Uterus (tissue), 2 donors: Measurements from ENCODE around the gene CCL1.

Experiments used
- POLR2A ChIP-seq, 2 donors: fragments of 450-650 bp; IDR thresholded peaks; one replicate each; pipeline ENCODE4 v1.6.1; 2016; ENCODE audit warnings: antibody characterized with exemption in 2 of 2, mild to moderate bottlenecking in 1 of 2, moderate library complexity in 1 of 2
- TF ChIP-seq, protein P1 (sequence below), 4 experiments: fragments of 200-600 bp in 2 of 4; fragments of 450-650 bp in 2 of 4; sonication (generic) in 2 of 4; IDR thresholded peaks; one replicate each; pipeline ENCODE4 v1.5.1; 2016 to 2019; ENCODE audit warnings: antibody characterized with exemption in 4 of 4, mild to moderate bottlenecking in 2 of 4, moderate library complexity in 1 of 4

DNA sequence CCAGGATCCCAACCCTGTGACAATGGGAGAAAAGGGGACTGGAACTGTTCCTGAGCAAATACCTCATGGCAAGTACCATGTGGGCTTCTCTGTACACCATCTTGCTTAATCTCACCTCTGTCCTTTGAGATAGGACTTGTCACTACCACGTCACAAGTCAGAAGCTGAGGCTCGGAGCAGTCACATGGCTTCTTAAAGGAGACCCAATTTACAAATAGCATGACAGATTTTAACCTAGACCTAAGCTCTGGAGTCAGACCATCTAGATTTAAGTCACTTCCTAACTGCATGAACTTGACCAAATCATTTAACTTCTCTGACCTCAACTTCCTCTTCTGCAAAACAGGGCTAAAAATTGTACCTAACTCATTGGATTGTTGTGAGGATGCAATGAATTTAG is 36.0 kb upstream of the CCL1 start:
- TF ChIP-seq, protein P1, sequence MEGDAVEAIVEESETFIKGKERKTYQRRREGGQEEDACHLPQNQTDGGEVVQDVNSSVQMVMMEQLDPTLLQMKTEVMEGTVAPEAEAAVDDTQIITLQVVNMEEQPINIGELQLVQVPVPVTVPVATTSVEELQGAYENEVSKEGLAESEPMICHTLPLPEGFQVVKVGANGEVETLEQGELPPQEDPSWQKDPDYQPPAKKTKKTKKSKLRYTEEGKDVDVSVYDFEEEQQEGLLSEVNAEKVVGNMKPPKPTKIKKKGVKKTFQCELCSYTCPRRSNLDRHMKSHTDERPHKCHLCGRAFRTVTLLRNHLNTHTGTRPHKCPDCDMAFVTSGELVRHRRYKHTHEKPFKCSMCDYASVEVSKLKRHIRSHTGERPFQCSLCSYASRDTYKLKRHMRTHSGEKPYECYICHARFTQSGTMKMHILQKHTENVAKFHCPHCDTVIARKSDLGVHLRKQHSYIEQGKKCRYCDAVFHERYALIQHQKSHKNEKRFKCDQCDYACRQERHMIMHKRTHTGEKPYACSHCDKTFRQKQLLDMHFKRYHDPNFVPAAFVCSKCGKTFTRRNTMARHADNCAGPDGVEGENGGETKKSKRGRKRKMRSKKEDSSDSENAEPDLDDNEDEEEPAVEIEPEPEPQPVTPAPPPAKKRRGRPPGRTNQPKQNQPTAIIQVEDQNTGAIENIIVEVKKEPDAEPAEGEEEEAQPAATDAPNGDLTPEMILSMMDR (IDR thresholded peaks at IDR 0.05): no peak
- no peak for TF ChIP-seq POLR2A (IDR thresholded peaks at IDR 0.05)
